Measurements from ENCODE around the gene TMEM245. TPM values are rescaled to one million over a fixed set of nuclear protein-coding genes. Genes with fewer than 3 reads are reported as not detected.

The TMEM245 gene
- total and polyA plus RNA-seq, 11 donors = 16.7 to 174 (median 99.6) TPM

GRCh38 chr9:109050444-109050843 lies 69.3 kb downstream of the TMEM245 start:
- TF ChIP-seq CTCF (IDR thresholded peaks at IDR 0.05) = no peak
- no peak for TF ChIP-seq POLR2A (IDR thresholded peaks at IDR 0.05)
- WGBS, 4 donors = 45 to 54% (median 50%) methylated on average over 7 of the region's 7 CpGs

DNA sequence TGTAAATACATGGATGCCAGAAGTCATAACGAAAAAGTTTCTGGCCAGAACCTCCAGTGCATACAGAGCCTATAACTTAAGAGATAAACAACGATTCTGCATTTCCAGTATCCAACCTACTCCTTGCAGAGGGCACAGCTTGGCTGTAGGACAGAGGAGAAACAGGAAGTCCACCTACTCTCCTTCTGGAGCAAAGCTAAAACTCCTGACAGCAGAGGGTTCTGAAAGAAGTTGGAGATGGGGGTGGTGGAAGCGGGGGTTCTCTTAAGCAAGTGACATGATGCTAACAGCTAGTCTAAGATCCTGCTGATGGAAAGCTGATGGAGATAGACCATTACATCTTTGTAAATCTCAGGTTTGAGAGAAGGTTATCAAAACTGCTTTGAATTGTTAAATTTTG lies 70.9 kb downstream of the TMEM245 start:
- ATAC-seq (no peak), DNase-seq (no peak)
- Histone ChIP-seq H3K27me3 (no peaks in the 10 kb centered on the region), H3K4me3 (no peak overlapping the region), H3K9me3 (no peaks in the 10 kb centered on the region), H3K4me1 (peaks cover 0 to 17% (median 0%) of the 10 kb centered on the region in 12 donors), H3K36me3 (peaks cover 0 to 96% (median 82%) of the 10 kb centered on the region in 9 donors), H3K27ac (no peak overlapping the region)
- WGBS, 4 donors = 83 to 93% (median 88%) methylated on average over 3 of the region's 3 CpGs
- intact Hi-C loops (cut with DNase I) = loop anchor here in 1 of 10 donors (10.0 kb wide), 1 partner anchor 124 kb away; no protein-coding TSS in a partner anchor
- TF ChIP-seq CTCF (IDR thresholded peaks at IDR 0.05) (no peak), POLR2A (IDR thresholded peaks at IDR 0.05) (no peak)

More at GRCh38 chr9:109050444-109050843, 69.3 kb downstream of the TMEM245 start:
- no peaks in the 10 kb centered on the region for H3K27me3 ChIP-seq
- no peak overlapping the region for H3K27ac ChIP-seq
- peak in 1 of 4 donors; percentile 36 for ATAC-seq
- no peak overlapping the region for H3K4me3 ChIP-seq
- DNase-seq = no peak
- no peaks in the 10 kb centered on the region for H3K9me3 ChIP-seq
- intact Hi-C loops (cut with DNase I) = loop anchor here in 2 of 10 donors (5.0 kb wide), 2 partner anchors 37 to 38 kb away; partner anchors contain the start of gene CTNNAL1 (in 1 of the 2)
- H3K4me1 ChIP-seq = peaks cover 0 to 18% (median 0%) of the 10 kb centered on the region in 12 donors
- H3K36me3 ChIP-seq = peaks cover 0 to 96% (median 78%) of the 10 kb centered on the region in 9 donors

DNA sequence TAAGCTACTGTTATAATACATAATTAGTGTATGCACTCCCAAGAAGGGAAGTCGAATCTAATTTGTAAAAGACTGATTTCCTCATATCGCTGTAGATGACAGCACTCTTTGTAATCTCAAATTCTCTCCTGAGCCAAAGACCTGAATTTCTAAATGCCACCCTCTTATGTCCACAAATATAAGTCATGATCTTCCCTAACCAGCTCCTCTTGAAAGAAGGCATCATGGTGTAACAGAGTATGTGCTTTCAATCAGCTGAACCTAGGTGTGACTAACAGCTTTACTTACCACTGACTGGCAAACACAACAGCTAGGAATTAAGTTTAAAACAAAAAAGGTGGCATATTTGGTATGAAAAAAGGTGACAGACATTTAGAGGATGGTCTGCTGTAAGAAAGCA lies 72.5 kb downstream of the TMEM245 start:
- 89 to 94% (median 91%) methylated on average over 2 of the region's 2 CpGs for WGBS, 4 donors
- intact Hi-C loops (cut with DNase I) = loop anchor here in 1 of 10 donors (10.0 kb wide), 1 partner anchor 122 kb away; no protein-coding TSS in a partner anchor
- peaks cover 0 to 96% (median 83%) of the 10 kb centered on the region in 9 donors for H3K36me3 ChIP-seq

More for the DNA sequence above, 72.5 kb downstream of the TMEM245 start:
- no peak for ATAC-seq
- Histone ChIP-seq H3K4me3 (no peak overlapping the region), H3K27me3 (no peaks in the 10 kb centered on the region), H3K4me1 (peaks cover 0 to 13% (median 0%) of the 10 kb centered on the region in 12 donors), H3K9me3 (peaks cover 0 to 8% (median 0%) of the 10 kb centered on the region in 12 donors), H3K27ac (no peak overlapping the region)
- no peak for TF ChIP-seq CTCF (IDR thresholded peaks at IDR 0.05)
- no peak for TF ChIP-seq POLR2A (IDR thresholded peaks at IDR 0.05)
- no peak for DNase-seq
